GM21717 (cell line): Measurements from ENCODE around the gene GNG7.
"Not testable (repeated sequence)": the region's sequence is repeated elsewhere in the genome, so short reads cannot be mapped to it uniquely, and the experiment has no call there.

Source experiments
- ATAC-seq: cut with Tn5 transposase; IDR thresholded peaks from one replicate; pipeline ENCODE4 v1.9.1; 2021; ENCODE audit warnings: mild to moderate bottlenecking, moderate library complexity; ENCODE audit not compliant: unreplicated experiment

Gene GNG7

GRCh38 chr19:2625434-2625833 lies 77.1 kb downstream of the GNG7 start:
- ATAC-seq = no peak

GRCh38 chr19:2624537-2625091 lies 77.9 kb downstream of the GNG7 start:
- ATAC-seq = no peak

- no peak for ATAC-seq
Observed at GRCh38 chr19:2623798-2624197, 78.7 kb downstream of the GNG7 start.

GRCh38 chr19:2622371-2622961 lies 80.0 kb downstream of the GNG7 start:
- not testable (repeated sequence) for ATAC-seq

- ATAC-seq = no peak
Observed at GRCh38 chr19:2619076-2619475, 83.4 kb downstream of the GNG7 start.

- no peak for ATAC-seq
Observed at GRCh38 chr19:2618611-2619010, 83.9 kb downstream of the GNG7 start.

- no peak for ATAC-seq
Observed at GRCh38 chr19:2617393-2618165, 84.9 kb downstream of the GNG7 start.

GRCh38 chr19:2616741-2617392 lies 85.6 kb downstream of the GNG7 start:
- ATAC-seq = no peak

- no peak for ATAC-seq
Observed at GRCh38 chr19:2615782-2616181, 86.7 kb downstream of the GNG7 start.

- no peak for ATAC-seq
Observed at GRCh38 chr19:2613507-2614295, 88.8 kb downstream of the GNG7 start.

GRCh38 chr19:2612619-2613249 lies 89.8 kb downstream of the GNG7 start:
- ATAC-seq = no peak

GRCh38 chr19:2611483-2612464 lies 90.7 kb downstream of the GNG7 start:
- ATAC-seq = no peak

GRCh38 chr19:2610637-2611482 lies 91.6 kb downstream of the GNG7 start:
- ATAC-seq = peak; percentile 30

- ATAC-seq = no peak
Observed at GRCh38 chr19:2609389-2610116, 92.9 kb downstream of the GNG7 start.

- ATAC-seq = not testable (repeated sequence)
Observed at GRCh38 chr19:2609034-2609388, 93.5 kb downstream of the GNG7 start.

- ATAC-seq = no peak
Observed at GRCh38 chr19:2608602-2608922, 93.9 kb downstream of the GNG7 start.

- peak; percentile 32 for ATAC-seq
Observed at GRCh38 chr19:2607712-2608601, 94.5 kb downstream of the GNG7 start.
